GM18909 (cell line): Measurements from ENCODE around the gene GPAT3.
A peak's percentile ranks its signal among the peaks of the same experiment; 100 is the strongest.
"Not testable (repeated sequence)": the region's sequence is repeated elsewhere in the genome, so short reads cannot be mapped to it uniquely, and the experiment has no call there.

Experiments used
- ATAC-seq: cut with Tn5 transposase; IDR thresholded peaks from one replicate; pipeline ENCODE4 v1.9.1; 2021; ENCODE audit warnings: mild to moderate bottlenecking; ENCODE audit not compliant: unreplicated experiment, poor library complexity

The GPAT3 gene

DNA sequence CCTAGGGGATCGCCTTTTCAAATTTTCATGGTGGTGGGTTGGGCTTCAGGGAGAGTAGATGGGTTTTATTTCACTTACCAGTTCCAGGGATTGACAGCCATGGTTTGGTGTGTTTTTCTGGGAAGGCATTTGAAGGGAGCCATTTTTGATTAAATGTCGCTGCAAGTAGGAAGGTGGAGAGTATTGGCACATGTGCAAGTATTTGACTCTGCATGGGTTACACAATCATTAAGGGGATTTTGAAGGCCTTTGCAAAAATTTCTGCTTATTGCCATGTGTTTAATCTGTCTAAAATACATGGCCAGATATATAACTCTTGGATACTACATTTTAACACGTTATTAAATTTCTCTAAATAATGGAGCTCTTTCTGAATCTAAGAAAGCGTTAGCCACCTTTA, 55.1 kb downstream of the GPAT3 start:
- ATAC-seq, result no peak

GRCh38 chr4:83591730-83592129, 55.8 kb downstream of the GPAT3 start:
- no peak for ATAC-seq

- ATAC-seq, result peak; percentile 73
These were observed 63.3 kb downstream of the GPAT3 start for GRCh38 chr4:83599183-83599582.

- ATAC-seq, result no peak
These were observed 67.2 kb downstream of the GPAT3 start for GRCh38 chr4:83603129-83603528.

DNA sequence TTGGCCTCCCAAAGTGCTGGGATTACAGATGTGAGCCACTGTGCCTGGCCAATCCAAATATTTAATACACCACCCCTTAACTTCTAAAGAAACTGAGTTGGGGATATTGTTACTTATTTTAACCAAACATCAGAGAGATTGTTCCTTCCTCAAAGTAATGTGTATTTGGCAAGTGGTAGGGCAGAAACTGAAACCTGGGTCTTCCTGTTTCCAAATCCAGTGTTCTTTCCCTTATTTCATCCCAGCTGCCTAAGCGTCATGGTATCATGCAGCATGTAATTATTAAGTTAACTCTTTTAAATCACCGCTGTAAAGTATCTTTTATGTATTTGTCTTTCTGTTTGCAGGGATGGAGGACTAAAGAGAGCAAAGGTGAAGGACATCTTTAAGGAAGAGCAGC, 68.4 kb downstream of the GPAT3 start:
- ATAC-seq, result no peak

- ATAC-seq, result no peak
These were observed 69.3 kb downstream of the GPAT3 start for GRCh38 chr4:83605210-83605609.

DNA sequence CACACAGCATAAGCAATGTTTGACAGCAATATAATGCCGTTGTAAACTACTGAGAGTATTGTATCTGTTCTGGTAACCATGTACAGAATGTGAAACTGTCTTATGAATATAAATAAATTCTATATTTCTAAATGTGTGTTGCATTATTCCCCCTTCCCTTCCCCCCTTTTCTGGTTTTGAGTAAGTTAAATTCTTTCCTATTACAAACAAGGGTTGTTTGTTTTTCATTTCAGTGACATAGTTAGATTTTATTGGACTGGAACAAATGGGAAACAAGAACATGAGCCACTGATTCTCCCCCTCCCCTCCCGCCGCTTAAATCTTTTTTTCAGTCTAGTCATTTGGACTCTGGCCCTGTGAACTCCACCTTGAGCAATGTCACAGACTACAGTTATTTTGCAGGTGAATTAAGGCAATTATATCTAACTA, 69.8 kb downstream of the GPAT3 start:
- ATAC-seq, result peak; percentile 59

- no peak for ATAC-seq
These were observed 70.6 kb downstream of the GPAT3 start for GRCh38 chr4:83606460-83606859.

GRCh38 chr4:83606898-83607297, 71.0 kb downstream of the GPAT3 start:
- no peak for ATAC-seq

DNA sequence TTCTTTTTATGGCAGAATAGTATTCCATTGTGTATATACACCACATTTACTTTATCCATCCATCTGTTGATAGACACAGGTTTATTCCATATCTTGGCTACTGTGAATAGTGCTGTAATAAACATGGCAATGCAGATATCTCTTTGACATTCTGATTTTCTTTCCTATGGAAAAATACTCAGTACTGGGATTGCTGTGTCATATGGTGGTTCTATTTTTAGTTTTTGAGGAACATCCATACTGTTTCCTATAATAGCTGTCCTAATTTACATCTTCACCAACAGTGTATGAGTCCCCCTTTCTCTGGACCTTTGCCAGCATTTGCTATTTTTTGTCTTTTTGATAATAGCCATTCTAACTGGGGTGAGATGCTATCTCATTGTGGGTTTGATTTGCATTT, 73.5 kb downstream of the GPAT3 start:
- ATAC-seq, result no peak

DNA sequence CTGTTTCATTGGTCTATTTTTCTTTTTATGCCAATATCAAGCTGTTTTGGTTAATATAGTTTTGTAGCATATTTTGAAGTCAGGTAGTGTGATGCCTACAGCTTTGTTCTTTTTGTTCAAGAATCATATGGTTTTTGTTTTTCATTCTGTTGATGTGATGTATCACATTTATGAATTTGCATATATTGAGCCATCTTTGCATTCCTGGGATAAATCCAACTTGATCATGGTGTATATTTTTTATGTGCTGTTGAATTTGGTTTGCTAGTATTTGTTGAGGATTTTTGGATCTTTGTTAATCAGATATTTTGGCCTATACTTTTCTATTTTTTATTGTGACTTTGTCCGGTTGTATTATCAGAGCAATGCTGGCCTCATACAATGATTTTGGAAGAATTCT, 74.8 kb downstream of the GPAT3 start:
- ATAC-seq, result no peak

DNA sequence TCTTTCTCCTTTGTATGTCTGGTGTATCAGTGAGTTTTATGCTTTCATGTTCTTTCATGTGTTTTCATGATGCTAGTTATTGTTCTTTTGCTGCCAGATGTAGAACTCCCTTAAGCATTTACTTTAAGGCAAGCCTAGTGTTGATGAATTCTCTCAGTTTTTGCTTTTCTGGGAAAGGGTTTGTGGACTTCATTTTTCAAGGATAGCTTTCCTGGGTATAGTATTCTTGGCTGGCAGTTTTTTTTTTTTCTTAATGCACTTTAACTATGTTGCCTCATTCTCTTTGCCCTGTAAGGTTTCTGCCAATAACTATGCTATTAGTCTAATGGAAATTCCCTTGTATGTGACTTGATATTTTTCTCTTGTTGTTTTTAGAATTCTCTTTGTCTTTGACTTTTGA, 77.1 kb downstream of the GPAT3 start:
- ATAC-seq, result no peak

DNA sequence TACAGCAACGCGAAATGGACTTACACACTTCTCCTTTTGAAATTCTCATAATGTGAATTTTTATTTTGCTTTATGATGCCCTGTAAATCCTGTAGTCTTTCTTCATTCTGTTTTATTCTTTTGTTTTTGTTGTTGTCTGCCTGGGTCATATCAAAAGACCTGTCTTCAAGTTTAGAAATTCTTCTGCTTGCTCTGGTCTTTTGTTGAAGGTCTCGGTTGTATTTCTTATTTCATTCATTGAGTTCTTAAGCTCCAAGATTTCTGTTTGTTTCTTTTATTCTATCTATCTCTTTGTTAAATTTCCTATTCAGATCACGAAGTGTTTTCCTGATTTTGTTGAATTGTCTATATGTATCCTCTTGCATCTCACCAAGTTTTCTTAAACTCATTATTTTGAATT, 78.1 kb downstream of the GPAT3 start:
- no peak for ATAC-seq

- no peak for ATAC-seq
These were observed 80.3 kb downstream of the GPAT3 start for GRCh38 chr4:83616252-83616651.

- ATAC-seq, result no peak
These were observed 81.6 kb downstream of the GPAT3 start for GRCh38 chr4:83617371-83618035.

GRCh38 chr4:83618431-83618830, 82.5 kb downstream of the GPAT3 start:
- no peak for ATAC-seq

DNA sequence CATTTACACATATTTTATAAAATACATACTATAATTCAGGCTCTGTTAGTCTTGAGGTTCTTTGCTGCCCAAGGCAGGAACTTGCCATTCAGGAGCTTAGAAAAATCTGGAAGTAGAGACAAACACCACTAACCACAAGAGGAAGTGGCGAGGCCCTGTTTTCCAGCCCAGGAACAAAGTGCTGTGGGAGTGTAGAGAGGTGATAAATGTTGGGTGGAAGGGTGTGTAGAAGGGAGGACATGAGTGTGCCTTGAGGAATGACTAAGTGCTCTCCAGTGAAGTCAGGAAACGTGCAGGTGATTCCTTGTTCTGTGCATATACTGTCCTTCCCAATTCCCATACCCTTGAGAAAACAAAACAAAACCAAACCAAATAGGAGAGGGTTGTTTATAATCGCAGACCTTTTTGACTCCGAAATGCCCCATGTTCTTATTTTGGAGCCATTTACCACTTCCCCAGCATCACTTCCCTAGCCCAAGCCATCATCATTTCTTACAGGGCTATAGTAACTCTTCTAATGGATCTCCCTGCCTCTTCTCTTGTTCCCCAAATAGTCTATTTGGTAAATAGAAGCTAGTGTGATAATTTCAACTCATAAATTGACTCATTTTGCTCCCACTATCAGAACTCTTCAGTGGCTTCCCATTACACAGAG, 83.2 kb downstream of the GPAT3 start:
- no peak for ATAC-seq

DNA sequence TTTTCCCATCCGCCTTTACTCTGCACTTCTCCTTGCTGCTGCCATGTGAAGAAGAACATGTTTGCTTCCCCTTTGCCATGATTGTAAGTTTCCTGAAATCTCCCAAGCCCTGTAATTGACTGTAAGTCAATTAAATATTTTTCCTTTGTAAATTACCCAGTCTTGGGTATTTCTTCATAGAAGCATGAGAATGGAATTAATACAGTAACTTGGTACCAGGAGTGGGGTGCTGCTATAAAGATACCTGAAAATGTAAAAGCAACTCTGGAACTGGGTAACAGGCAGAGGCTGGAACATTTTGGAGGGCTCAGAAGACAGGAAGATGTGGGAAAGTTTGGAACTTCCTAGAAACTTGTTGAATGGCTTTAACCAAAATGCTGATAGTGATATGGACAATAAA, 86.2 kb downstream of the GPAT3 start:
- not testable (repeated sequence) for ATAC-seq

GRCh38 chr4:83625821-83626220, 89.9 kb downstream of the GPAT3 start:
- no peak for ATAC-seq

DNA sequence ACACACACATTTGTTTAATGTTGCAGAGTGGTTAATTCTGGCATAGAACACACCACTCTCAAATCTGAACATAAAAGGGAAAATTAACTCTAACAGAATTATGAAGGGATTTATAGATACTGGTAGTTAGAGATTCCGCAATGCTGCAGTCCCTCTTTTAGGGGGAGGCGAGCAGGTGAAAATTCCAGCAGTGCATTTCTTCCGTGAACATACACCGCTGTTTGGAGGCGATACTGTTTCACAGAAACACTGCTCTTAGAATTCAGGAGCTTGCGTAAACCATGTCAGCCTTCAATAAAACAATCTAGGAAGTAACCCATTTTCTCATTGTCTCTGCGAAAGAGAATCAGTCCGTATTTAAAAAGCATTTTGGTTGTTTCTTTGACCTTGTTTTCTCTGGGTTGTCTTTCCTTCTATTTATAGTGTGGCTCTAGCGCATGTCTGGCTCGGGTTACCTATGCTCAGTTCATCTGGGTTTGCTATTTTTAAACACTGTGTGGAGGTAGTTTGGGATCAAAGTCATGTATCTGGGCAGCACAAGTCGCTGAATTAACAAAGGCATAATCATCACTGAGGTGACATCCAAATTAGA, 90.4 kb downstream of the GPAT3 start:
- ATAC-seq, result no peak

DNA sequence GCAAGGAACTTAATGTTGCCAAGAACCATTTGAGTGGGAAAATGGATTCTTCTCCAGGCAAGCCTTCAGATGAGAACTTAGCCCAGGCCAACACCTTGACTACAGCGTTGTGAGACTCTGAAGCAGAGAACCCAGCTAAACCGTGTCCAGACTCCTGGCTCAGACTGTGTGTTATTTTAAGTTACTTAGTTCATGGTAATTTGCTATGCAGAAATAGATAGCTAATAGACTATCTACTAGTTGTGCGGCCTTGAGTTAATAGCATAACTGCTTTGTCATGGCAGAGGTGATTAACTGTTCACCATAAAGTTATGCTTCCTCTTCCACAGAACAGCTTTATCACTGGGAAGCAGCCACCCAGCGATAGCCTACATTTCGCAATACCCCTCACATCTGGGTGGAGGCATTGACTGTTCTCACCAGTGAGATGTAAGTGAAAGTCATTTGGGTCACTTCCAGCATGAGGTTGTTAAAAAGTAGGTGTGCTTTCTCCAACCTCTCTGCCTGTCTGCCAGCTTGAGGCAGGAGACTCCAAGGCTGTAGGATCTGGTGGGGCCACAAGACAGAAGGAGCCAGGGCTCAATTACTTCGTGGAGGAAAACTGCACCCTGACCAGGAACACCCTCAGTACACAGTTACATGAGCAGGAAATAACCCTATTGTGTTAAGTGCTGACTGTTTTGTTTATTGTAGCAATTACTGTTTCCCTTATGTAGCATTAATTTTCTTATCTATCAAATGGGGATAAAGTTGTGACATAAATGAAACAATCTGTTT, 94.2 kb downstream of the GPAT3 start:
- no peak for ATAC-seq
